ENCODE data around the gene COL4A5.
"Not testable (repeated sequence)": the region's sequence is repeated elsewhere in the genome, so short reads cannot be mapped to it uniquely, and the experiment has no call there.

Gene COL4A5

DNA sequence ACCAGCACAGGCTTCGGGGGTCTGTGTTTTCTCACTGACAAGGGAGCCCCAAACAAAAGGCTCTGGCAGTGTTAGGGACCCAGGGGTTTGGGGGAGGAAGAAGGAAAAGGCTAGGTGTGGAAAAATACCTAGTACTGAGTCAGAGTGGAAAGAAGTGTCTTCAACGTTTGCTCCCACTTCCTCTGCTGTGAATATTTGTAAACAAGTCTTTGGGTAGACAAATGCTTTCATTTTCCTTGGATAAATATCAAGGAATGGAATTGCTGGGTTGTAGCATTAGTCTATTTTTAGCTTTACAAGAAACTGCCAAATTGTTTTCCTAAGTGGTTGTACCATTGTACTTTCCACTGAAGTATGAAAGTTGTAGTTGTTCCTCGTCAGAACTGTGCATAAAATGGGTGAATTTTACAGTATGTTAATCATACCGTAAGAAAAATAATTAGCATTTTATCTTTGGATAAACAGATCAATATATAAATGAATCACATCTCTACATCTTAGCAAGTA, 17.4 kb downstream of the COL4A5 start:
- DNase-seq (ENCODE audit: low read depth) = no peak

DNA sequence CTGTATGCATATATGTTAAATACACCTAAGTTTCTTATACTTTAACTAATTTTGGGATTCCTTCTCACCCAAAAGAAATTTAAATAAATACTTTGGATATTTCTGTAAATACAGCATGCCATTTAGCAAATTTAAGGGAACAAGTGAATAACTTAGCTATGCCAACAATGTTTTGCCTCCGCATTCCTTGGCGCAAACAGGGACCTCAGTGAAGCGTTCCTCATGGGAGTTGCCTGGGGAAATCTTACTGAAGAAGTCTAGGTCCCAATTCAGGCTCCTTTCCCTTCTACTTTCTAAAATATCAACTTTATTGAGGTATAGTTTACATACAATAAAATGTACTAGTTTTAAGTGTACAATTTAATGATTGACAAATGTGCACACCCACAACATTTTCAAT, 25.0 kb downstream of the COL4A5 start:
- no peak for DNase-seq (ENCODE audit: low read depth)

DNA sequence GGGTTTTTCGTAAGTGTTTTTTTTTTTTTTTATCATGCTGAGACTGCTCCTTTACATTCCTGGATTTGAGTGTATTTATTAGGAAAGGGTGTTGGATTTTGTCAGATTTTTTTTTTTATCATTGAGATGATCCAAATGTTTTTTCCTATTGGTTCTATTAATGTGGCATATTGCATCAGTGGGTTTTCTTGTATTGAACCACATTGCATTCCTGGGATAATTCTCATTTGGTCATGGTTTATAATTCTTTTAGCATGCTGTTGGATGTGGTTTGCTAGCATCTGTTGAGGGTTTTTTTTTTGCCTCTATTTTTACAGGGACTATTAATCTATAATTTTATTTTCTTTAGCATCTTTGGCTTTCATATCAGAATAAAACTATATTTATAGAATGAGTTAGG, 28.8 kb downstream of the COL4A5 start:
- DNase-seq (ENCODE audit: low read depth) = no peak

DNA sequence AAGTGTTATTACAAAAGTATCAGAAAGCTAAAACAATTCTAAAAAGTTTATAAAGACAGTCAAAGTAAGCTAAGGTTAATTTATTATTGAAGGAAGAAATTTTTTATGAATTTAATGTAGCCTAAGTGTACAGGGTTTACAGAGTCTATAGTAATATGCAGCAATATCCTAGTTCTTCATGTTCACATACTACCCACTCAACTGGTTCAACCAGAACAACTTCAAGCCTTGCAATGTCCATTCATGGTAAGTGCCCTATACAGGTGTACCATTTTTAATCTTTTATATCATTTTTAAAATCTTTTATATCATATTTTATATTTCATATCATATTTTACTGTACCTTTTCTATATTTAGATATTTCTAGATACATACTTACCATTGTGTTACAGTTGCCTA, 34.3 kb downstream of the COL4A5 start:
- no peak for DNase-seq (ENCODE audit: low read depth)

DNA sequence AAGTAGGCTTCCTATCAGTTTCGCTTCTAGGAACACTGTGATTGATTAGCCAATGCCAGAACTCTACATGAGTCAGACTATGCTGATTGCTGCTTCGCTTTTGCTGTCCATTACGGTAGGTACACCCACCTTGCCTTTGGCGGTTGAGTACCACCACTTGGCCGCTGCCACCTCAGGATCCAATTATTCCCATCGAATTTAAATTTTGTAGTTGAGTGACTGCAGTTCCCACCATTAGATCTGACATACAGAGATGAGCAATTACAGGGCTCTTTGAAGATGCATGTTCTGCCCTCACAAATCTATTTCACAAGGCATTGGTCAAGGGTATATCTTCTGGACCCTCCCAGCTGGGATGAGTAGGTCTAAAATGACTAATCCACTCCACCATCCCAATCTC, 41.9 kb downstream of the COL4A5 start:
- DNase-seq (ENCODE audit: low read depth) = not testable (repeated sequence)

DNA sequence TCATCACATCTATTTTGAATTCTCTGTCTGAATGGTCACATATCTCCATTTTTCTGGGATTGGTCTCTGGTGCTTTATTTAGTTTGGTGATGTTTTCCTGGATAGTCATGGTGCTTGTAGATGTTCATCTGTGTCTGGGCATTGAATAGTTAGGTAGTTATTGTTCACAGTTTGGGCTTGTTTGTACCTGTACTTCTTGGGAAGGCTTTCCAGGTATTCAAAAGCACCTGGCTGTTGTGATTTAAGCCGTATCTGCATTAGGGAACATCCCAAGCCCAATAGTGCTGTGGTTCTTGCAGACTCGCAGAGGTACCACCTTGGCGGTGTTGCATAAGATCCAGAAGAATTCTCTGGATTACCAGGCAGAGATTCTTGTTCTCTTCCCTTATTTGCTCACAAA, 44.6 kb downstream of the COL4A5 start:
- DNase-seq (ENCODE audit: low read depth) = no peak

DNA sequence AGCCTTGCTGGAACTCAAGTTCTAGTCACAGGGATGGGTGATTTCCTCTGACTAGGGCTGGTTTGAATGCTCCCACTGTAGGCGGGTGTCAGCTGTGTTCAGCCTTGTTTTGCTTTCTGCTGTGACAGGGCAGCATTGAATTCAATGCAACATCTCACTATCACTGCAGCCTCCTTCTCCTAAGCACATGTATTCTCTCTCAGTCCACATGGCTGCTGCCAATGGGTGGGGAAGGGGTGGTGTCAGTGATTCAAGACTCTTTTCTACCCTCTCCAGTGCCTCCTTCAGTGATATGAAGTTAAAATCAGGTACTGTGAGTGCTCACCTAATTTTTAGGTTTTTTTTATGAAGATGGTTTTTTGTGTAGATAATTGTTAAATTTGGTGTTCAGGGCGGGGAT, 46.3 kb downstream of the COL4A5 start:
- DNase-seq (ENCODE audit: low read depth) = no peak

DNA sequence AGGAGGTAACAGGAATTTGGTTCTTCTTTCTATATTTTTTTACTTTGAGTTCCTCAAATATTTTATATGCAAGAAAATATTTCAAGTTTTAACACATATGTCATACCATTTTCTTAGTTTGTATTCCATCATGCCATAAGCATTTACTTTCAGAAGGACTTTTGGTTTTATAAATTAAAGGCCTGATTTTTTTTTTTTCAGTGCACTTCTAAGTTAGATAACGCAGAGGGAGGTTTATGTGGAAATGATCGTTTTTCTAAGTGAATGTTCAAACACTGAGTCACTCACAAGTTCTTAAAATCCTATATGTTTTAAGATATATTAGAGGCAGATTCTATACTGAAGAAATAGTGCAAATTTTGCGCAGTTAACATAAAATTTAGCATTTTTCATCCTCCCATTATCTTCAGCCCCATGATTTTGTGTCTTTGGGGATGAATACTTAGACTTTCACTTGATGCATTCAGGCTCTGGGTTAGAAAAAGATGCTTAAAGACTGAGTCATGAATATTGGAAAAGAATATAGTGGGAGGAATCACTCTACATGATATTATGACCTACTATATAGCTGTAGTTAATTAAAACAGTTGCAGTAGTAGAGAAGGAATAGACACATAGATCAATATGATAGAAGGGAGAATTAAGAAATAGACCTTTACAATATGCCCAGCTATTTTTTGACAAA, 54.9 kb downstream of the COL4A5 start:
- DNase-seq (ENCODE audit: low read depth) = peak; percentile 2

DNA sequence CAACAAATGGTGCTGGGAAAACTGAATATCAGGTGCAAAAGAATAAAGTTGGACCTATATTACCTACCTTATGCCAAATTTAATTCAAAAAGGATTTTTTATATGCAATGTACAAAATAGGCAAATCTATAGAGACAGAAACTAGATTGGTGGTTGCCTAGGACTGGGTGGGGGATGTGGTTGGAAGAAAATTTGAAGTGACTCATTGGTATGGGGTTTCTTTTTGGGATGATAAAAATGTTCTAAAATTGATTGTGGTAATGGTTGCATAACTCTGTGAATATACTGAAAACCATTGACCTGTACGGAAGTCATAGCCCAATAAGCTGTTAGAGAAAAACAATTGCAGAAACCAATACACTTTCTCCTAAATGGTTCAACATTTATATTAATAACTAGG, 72.1 kb downstream of the COL4A5 start:
- no peak for DNase-seq (ENCODE audit: low read depth)

DNA sequence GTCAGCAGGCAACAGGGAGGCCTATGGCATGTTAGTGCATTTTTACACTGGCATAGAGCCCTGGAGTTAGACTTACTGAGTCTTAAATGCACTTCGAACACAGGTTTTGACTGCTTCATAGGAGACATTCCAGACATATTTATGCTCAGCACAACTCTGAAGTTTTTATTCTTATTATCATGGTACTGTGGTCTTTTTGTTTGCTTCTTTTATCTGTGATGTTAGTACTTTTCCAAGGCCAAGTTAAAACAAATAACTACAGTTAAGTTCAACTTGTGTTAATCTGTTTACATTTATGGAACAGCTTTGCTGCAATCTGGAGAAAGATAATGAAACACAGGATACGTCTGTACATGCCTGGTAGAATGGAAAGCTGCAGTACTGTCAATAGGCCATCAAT, 76.5 kb downstream of the COL4A5 start:
- DNase-seq (ENCODE audit: low read depth) = no peak

DNA sequence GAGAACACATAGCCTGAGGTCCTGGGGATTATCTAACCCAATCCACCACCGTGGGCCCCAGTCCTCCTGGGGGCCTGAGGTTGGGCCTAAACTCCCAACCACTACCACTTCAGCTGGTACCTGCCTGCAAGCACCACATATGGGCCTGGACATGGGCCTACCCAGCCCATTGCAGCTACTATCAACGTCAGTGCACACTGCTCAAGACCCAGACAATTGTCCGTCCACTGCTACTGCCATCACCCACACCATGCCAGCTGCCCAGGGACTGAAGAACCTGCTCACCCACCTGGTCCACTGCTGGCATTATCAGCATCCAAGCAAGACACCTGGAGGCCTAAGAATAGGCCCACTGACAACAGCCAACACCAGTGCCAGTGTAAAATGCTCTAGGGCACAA, 88.1 kb downstream of the COL4A5 start:
- no peak for DNase-seq (ENCODE audit: low read depth)

DNA sequence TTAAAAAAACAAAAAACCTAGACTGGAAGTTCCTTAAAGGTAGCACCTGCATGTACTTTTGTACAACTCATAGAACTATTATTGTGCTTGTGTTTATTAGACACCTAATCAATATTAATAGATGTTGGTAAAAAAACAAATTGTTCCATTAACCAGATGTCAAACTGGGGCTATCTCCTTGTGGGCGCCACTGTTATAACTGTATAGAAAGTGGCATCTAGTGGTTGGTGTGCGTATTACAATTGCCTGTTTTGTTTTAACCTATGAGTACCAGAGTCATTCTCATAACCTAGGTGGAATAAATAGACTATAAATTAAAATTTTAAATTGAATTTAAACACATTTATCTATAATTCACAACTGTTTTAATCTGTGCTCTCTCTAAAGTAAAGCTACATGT, 97.4 kb downstream of the COL4A5 start:
- peak; percentile 1 for DNase-seq (ENCODE audit: low read depth)

DNA sequence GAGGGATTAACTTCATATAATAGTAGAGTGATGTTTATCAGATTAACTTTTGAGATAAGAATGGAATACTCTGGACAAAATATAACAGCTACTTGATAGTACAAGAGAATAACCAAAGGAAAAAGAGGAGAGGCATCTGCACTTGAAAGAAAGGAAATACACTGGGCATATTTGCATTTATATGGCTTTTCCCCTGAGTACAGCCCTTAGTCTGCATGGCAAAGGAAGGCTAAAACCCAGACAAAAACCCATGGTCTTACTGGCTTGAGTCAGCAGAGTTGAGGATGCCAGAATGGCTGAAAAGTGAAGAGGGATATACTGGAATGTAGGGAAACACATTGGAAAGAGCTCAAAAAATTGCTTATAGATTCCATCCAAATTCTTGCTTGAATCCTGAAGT, 101.6 kb downstream of the COL4A5 start:
- no peak for DNase-seq (ENCODE audit: low read depth)

DNA sequence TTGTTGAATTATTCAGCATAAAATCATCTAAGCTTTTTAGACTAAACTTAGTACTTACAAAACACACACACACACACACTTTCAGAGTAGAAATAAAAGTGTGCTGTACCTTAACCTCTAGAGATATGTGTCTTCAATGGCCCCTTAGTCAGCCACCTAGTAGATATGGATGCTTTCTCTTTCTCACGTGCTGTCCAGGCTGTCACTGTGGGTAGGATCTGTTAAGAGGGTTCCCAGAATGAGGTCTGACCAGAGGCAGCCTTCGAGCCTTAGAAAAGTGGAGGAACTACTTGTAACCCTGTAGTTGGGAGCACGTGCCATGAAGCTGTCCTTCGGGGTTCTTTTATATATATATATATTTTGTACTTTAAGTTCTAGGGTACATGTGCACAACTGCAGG, 117.9 kb downstream of the COL4A5 start:
- no peak for DNase-seq (ENCODE audit: low read depth)

DNA sequence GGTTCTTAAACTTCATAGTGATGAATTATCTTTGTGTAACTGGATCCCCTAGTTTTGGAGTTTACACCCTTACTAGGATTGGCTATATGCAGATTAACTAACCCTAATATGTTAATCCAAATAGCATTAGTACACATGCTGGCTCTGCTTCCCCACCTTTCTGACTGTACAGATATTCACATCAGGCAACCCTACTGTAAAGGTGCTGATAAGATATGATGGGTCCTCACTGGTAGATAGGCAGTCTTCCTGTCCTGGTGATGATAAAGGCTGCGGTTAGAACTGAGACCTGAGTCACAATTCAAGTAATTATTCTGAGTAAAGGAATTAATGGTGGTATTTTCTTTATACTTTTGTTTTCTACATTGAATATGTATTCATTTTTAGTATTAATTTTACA, 118.6 kb downstream of the COL4A5 start:
- DNase-seq (ENCODE audit: low read depth) = no peak

DNA sequence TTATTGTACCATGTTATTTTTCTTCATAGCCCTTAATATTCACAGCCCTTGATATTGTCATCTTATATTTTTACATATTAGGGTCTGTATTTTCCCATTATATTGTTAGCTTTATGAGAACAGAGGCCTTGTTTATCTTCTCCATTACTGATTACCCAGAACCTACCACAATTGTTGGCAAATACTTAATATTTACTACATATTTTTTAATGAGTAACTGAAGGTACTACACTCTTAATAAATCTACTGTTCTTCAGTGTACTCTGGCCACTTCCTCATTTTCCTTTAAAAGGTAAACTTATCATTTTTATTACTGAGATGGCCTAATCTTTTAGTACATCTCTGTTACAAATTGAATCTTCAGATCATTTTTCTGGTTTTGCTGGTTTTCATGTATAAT, 133.5 kb downstream of the COL4A5 start:
- no peak for DNase-seq (ENCODE audit: low read depth)

DNA sequence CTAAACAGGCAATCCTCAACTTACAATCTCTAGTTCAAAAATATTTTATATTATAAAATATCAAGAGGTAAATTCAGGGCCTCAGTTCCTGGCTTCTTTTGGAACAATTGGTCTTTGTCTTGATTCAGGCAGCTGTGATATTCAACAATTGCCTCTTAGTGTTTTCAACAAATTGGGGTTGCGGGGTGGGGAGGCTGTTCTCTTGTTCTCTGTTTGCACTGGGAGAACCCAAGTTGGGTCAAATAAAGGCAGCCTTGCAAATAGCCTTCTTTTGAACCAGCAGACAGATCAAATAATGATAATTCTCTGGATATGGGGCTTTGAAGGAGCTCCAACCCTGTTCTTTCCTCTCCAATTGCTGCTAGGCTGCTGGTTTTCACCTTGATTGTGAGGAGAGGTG, 142.5 kb downstream of the COL4A5 start:
- no peak for DNase-seq (ENCODE audit: low read depth)

DNA sequence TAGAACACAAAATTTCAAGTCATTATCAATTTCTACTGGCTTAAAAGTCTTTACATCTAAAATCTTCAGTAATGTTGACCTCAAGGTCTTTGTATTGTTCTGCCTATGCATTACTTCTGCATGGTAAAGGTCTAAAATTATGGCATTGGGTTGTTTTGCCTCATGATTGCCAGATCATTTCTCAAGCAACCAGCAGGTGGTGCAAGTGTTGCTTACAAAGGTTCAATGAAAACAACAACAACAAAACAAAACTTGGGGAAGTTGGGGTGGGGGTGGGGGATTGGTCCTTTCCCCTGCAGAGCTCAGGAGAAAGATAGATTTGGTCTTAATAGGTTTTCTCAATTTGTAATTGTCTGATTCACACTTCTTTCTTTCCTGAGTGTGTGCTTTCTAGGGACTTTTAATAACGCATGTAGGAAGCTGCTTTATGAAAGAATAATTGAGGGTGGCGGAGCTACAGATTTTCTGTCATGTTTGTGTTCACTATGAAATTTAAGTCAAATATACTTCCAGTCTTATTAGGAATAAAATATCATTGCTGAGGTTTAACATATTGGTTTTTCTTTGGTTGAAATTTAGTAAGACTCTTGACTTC, 145.1 kb downstream of the COL4A5 start:
- no peak for DNase-seq (ENCODE audit: low read depth)

DNA sequence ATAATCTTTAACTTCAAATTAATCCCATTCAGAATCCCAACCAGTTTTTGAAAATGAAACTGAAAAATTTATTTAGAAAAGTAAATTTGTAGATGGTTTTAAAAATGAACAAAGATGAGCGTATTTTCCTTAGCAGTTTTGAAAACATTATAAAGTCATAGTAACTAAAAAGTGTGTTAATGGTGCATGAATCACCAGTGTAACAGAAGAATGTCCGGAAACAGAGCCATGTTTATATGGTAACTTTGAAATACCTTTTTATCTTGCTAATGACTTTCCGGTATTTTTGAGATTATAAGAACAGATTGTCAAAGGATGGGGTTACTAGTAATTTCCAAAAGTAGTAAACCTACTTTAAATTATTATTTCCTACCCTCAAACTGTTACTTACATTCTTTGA, 150.9 kb downstream of the COL4A5 start:
- no peak for DNase-seq (ENCODE audit: low read depth)

DNA sequence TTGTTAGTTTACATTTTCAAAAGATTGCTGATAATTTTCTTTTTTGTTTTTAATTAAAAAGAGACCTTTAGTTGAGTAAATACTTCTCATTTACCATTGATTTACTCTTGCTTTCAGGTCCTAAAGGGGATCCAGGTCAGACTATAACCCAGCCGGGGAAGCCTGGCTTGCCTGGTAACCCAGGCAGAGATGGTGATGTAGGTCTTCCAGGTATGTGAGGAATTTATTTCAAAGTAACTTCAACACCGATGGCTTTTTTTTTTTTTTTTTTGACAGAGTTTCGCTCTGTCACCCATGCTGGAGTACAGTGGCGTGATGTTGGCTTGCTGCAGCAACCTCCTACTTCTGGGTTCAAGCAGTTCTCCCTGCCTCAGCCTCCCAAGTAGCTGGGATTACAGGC, 161.6 kb downstream of the COL4A5 start:
- DNase-seq (ENCODE audit: low read depth) = no peak

DNA sequence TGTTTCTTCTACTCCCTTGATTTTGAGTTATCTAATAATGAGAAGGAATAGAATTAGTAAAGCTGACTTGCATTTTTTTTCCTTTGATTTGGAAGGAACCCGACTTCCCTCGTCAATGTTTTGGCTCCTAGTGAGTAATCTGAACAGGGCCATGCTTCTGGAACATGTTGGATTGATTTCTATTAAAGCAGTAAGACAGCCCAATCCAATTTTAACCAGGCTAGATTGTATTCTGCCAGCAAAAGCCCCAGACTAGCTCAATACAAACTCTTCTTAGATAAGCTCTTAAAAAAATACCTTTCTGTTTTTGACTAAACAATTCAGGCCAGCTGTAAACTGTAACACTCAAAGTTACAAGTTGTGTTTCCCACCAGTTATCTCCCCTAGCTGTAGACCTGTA, 170.5 kb downstream of the COL4A5 start:
- DNase-seq (ENCODE audit: low read depth) = no peak

DNA sequence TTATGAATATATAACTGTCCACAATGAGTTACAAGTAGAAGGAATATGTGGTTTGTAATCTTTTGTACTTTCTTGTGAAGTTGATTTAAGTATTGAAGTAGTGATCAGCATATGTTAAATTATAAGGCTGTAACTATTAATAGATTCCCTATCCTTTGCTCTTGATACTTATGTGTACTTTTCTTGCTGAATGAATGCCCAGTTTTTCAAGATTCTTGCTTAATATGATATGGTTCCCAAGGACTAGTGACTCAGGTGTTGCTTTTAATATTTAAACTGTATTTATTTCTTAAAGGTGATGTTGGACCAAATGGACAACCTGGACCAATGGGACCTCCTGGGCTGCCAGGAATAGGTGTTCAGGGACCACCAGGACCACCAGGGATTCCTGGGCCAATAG, 175.0 kb downstream of the COL4A5 start:
- no peak for DNase-seq (ENCODE audit: low read depth)

DNA sequence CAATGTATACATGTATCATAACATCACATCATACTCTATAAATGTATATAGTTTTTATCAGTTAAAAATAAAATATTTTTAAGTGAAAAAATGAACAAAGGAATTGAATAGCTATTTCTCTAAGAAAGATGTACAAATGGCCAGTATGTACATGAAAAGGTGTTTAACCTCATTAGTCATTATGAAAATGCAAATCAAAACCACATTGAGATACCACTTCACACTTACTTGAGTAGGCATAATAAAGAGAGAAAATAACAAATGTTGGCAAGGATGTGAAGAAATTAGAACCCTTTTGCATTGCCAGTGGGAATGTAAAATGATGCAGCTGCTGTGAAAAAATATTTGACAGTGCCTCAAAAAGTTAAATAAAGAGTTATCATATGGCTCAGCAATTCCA, 201.2 kb downstream of the COL4A5 start:
- DNase-seq (ENCODE audit: low read depth) = no peak

DNA sequence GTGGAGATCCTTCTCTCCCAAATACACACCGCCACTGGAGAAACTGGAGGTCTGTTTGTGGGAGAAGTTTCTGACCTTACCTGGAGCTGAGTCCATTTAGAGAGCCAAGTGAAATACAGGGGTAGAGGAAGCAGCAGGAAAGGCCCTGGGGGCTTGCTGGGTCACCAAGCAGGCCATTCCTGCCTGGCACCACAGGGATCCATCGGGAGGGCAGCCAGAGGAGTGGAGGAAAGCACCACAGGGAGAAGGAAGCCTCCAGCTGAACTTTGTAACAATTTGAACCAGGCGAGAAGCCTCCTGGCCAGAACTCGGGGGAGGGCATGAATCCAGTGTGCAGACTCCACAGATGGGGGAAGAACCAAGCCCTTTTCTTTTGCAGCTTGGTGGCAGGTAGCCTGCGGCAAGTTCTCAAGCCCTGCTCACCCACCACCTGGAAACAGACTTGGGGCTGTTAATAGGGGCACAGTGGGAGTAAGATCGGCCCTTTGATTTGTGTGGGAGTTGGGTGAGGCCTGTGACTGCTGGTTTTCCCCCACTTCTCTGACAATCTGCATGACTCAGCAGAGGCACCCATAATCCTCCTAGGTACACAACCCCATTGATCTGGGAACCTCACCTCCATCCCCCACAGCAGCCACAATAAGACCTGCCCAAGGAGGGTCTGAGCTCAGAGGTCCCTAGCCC, 202.1 kb downstream of the COL4A5 start:
- no peak for DNase-seq (ENCODE audit: low read depth)

Data from HS-5 (cell line).